ENCODE measurements around the gene KCNK15.
"Not testable (repeated sequence)": the region's sequence is repeated elsewhere in the genome, so short reads cannot be mapped to it uniquely, and the experiment has no call there.

The KCNK15 gene

DNA sequence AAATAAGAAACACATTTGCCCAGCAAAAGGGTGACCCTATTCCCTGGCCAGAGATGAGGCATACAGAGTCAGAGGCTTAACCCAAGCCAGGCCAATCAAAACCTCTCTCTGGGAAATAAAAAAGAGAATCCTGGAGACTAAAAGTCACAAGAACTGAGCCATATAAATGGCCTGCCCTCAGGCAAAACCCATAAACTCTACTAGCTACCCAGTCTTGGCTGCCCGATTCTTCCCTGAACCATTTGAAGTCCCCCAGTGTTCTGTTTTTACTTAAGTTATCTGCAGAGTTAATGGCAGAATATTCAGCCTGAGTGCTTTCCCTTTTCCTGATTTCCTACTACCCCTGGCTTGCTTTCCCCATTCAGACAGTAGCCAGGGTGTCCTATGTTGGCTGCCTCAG lies 13.9 kb downstream of the KCNK15 start:
- no peak for DNase-seq

DNA sequence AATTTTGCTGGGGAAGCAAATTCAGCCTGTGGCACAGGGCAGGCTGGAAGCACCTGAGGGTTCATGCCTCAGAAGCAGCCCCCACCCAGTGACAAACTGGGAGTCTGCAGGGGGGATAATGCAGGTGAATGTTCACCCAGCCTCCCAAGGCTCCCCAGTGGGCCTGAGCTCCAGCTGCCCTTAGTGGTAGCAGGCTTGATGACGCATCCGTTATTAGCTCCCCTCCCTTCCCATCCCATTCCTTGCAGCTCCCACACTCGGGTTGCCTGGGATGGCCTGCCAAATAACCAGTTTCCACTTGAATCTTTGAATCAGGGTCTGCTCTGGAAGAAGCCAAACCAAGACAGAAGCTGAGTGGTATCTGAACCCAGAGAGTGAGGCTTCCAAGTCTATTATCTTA lies 15.8 kb downstream of the KCNK15 start:
- DNase-seq: no peak

DNA sequence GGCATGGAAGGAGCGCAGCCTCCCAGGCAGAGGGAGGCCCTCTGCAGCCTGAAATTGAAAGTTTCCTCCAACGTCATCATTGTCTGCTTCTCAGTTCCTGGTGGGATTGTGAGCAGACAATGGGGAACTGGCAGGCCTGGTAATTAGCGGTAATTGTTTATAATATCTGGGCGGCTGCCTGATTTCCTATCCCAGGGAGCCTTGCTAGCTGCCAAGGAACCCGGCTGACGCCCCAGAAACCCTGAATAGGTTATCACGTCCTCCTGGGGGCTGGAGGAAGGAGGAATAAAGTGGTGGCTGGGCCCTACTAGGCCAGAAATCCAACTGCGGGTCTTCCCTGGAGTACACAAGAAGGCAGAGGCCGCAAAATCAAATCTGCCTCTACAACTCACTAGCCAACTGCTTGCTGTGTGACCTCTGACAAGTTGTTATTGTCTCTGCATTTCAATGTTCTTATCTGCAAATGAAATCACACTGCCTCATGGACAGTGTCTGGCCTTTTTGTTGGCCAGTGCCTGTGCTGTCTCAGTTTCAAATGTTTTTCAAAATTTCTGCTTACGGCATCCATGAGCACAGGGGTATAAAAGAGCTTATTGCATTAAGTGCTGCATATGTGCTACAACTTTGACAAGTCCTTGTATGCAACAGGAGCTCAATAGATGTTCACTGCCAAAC lies 16.9 kb downstream of the KCNK15 start:
- DNase-seq: no peak

DNA sequence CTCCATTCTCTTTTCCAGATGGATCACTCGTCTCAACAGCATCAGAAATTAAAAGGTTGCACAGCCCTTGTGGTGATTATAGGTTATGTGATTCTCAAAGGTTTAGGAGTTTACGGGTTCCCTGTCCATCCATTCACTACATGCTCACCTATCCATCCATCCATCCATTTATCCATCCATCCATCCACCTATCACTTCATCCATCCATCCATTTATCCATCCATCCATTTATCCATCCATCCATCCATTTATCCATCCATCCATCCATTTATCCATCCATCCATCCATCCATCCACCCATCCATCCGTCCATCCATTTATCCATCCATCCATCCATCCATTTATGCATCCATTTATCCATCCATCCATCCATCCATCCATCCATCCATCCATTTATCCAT lies 18.1 kb downstream of the KCNK15 start:
- DNase-seq: not testable (repeated sequence)

DNA sequence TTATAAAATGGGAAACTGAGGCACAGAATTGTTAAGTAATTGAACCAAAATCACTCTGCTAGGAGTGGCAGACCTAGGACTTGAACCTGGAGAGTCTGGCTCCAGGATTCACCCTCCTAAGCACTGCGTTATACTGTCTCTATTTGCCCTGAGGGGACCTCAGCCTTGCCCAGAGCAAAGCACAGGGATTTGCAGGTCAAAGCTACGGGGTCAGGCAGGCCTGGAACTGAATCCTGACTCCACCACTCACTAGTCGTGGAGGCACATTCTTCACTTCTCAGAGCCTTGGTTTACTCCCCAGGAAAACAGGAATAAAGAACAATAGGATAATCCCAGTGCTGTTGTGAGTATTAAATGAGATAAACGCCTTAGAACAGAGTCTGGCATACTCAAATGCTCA lies 19.4 kb downstream of the KCNK15 start:
- no peak for DNase-seq

DNA sequence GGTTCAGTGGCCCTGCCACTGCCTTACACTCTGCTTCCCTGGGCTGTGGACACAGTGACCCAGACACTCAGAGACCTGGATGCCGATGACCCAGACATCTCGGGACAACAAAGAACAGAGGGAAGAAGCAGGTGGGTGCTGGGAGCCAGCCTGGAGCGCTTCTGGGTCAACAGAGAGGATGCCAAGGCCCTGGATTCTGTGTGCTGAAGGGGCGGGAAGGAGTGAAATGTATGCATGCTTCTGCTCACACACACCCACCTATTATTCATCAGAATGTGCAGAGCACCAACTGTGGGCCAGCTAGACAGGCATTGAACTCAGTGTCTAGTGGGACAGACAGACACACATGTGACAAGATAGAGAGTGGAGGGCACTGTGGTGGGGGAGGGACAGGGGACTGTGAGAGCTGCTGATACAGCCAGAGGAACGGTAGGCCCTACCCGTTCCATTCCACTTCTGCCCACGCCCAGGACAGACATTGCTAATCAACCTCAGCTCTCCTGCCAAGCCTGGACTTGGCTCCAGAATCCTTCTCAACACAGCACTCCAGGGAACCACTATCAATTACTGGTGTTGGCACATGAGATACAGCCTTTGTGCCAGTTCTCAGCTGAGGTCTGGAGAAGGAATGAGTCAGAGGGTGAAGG lies 20.2 kb downstream of the KCNK15 start:
- no peak for DNase-seq

DNA sequence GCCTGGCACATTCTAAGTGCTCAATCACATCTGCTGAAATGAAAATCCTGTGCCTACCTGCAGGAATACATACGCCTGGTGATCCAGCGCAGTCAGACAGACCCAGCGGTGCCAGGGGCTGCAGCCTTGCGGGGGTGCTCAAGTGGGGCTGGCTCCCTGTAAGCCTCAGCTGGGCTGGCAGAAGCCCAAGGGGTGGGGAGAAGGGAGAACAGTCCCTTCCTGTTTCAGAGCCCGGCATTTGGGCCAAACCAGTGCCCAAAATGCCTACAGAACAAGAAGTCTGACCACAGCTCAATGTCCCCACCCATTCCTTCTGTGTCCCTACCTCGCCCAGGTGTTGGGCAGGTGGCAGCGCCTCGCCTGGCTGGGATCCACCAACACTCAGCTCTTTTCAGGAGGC lies 22.6 kb downstream of the KCNK15 start:
- no peak for DNase-seq

DNA sequence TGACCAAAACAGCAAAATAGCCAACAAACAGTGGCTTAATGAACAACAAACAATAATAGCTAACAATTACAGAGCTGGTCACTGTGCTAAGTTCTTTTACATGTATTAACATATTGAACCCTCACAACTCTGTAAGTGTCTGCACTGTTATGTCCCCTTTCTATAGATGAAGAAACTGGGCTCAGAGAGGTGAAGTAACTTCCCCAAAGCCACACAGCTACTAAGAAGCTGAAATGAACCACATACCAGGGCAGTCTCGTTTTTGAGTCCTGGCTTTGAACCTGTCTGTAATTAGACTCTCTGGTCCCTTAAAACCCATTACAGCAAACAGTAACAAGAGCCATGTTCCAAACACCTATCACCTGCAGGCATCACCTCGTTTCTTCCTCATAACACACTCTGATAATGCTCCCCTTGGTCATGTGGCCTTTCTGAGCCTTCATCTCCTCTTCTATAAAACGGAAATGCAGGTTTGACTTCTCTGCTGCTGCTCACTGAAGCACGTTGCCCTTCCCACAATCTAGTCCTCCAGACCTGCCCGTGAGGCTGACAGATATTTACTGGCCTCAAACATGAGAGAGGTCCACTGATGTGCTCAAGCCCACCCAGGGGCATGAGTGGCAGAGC lies 23.3 kb downstream of the KCNK15 start:
- no peak for DNase-seq

DNA sequence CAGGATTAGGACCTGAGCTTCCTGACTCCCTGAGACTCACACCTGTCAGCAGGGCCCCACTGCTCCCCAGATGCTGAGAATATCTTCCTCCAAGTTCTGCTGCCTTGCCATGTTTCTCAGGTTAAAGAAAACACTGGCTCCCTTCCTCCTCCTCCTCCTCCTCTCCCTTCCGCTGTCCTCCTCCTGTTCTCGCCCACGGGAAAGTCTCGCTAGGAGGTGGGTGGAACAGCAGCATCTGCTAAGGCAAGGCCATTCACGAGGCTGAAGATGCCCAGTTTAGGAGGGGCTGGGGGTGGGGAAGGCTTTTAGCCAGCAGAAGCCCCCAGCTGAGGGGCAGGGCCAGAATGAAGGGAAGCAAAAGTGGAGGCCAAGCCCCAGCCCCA lies 23.8 kb downstream of the KCNK15 start:
- DNase-seq: no peak

DNA sequence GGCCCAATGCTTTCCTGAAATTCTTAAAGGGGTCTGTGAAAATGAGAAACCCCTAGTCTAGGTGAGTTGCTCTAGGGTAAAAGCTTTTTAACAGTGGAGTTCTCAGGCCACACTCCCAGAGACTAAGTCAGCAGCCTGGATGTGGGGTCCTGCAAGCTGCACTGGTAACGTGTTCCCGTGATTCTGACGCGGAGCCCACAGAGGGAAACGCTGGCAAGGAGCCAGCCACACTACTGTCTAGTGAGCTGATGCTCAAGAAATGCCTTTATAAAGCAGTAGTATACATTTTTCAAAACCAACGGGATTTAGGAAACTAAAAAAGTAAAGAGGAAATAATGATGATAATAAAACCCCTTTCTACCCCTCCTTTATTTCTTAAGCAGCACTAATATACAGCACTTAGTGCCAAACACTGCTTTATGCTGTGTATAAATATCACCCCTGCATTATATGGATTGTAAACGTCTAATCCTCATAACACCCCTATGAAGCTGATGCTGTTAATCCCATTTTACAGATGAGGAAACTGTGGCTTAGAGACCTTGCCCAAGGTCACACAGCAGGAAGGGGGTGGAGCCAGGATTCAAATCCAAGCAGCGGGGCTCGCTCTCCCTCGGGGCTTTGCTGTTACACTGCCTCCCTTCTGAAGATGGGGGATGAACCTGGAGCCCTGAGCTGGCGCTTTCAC lies 25.0 kb downstream of the KCNK15 start:
- no peak for DNase-seq

DNA sequence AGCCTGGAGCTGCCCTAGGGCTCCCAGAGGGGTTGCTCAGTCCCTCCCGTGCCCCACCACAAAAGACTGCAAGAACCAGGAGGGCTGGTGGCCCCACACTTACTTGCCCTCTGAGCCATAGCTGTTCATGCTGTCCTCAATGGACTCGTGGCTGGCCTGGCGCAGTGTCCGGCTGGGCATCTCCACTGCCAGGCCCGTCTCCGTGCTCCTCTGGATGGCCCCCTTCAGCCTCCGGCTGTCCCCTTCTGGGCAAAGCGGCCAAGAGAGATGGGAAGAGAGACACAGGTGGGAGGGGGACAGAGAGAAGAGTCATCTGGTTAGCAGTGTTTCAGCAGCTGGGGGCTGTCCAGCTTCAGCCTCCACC lies 25.5 kb downstream of the KCNK15 start:
- DNase-seq: no peak

DNA sequence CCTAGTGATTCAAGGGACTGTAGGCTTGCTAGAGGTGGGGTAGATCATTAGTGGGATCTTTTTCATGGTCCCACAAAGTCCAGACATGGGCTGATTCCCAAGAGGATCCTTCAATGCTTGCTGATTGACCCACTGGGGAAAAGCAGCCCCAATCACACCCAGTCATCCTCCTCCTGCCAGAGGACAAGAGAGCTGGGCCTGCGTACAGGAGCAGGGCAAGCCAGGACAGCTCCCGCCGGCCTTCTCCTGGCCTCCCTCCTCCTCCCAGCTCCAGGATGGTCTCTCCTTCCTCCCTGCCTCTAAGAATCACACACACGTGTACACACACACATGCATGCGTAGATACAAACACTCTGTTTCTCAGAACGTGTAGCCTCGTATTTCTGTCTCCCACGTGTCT lies 27.0 kb downstream of the KCNK15 start:
- DNase-seq: no peak

DNA sequence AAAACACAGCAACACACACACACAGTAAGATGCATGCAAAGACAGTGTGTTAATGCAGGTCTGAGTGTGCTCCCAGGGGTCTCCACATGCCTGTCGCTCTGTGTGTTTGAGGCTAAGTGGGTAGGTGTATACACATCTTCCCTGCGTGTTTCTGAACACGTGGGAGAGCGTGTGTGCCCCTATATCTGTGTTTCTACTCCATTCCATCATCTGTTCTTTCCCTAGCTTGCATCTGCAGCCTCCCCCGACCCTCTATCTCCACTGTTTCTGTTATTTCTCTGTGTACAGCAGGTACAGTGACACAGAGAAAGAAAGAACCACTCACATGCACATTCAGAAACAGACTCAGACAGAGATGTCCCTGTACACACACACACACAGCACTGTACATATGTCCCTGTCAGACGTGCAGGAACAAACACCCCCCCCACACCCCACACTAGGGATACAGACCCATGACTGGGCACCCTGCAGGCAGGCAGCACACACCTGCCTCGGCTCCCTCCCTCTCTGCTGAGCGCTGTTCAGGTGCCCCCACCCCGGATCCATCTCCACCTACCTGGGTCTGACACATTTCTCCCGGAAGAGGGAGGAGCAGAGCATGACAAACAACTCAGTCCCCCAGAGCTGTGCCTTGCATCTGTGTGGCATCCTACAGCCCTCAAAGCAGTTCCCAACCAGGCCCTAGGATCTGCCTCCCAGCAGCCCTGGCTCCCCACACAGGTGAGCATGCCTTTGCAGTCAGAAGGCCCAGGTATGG lies 27.6 kb downstream of the KCNK15 start:
- no peak for DNase-seq

DNA sequence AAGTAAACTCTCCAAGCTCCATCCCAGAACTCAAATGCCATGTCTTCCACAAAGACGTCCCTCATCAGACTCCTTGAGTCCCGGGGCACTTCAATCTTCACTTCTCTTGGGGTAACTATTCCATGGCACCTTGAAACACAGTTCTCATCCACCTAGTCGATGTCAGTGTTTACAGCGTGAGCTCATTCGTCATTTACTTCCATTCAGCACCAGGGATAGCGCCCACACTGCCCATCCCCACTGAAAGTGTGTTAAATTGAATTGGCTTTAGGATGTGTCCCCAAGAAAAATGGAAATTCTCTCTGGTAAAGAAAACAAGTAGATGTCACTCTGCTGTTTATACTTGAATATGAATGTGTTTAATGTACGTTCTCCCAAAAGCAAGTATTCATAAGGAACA lies 31.3 kb downstream of the KCNK15 start:
- DNase-seq: no peak

DNA sequence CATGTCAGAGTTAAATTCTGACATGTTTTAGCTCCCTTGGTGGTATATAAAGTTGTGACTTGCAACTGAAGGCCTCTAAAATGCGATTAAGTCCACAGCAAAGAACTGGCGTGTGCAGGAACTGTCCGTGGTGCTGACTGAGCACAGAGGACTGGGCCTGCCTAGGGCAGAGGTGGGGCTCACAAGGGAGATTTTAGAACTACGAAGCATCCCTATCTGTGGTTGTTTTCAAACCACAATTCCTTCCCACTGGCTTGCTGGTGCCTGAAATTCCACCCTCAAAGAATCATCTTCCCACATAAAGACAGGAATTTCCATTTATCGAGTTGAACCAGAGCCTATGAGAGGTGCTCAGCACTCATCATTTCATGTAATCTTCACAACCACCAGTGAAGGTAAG lies 34.6 kb downstream of the KCNK15 start:
- no peak for DNase-seq

DNA sequence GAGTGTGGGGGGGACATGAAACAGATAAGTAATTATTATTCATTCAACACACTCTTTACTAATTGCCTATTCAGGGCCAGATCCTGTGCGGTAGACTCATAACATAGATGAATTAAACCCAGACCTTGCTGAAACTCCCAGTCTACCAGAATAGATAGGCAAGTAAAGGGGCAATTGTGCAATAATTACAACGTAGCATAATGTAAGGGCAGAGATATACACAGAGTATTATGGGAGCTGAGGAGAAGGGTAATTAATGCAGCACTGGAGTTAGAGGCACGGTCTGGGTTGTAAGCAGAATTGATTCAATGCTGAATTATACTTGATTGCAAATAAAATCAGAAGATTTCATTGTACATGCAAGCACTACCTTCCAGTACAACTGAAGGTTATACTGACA lies 35.5 kb downstream of the KCNK15 start:
- DNase-seq: no peak

DNA sequence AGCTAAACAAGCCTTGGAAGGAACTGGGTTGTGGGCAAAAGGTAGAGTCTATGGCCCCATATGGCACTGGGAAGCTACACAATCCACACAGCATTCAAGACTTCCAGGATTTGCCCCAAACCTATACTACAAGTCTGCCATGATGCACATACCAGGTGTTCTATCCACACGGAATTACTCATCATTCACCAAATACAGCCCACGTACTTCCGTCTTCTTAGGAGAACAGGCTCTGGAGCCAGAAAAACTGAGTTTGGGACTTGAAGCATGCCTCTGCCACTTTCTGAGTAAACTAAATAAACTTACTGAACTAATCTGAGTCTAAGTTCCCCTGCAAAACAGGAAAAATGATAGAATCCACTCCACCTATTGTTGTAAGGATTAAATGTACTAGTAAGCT lies 36.1 kb downstream of the KCNK15 start:
- no peak for DNase-seq

DNA sequence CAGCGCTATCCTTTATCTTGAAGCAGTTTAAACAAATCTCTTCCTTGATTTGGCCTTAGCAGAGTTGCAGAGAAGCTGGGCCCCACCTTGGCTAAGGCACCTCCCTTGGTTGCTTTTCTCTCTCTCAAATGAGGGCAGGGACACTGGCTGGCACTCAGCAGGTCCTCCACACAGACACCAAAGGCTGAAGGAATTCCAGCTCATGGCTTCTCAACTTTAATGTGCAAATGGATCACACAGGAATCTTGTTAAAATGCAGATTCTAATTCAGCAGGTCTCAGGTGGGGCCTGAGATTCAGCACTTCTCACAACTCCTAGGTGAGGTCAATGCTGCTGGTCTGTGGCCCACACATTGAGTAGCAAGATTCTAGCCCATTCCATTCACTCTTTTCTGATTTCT lies 39.0 kb downstream of the KCNK15 start:
- no peak for DNase-seq

DNA sequence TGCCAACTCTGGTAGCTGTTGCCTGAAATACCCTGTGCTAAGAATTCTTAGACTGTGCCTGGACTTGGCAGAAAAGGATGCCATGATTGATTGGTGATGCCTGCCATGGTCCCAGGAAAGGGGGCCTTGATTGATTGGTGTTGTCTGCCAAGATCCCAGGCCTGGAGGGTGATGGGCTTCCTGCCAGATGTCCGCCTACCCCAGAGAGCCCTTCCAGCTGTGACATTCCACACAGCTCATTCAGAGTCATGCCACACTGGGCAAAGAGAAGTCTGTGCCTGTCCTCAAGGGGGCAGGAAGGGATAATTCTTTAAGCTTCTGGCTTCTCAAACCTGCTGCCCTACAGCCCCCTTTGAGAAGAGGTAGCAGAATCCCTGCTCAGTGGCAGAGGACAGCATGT lies 40.1 kb downstream of the KCNK15 start:
- no peak for DNase-seq

DNA sequence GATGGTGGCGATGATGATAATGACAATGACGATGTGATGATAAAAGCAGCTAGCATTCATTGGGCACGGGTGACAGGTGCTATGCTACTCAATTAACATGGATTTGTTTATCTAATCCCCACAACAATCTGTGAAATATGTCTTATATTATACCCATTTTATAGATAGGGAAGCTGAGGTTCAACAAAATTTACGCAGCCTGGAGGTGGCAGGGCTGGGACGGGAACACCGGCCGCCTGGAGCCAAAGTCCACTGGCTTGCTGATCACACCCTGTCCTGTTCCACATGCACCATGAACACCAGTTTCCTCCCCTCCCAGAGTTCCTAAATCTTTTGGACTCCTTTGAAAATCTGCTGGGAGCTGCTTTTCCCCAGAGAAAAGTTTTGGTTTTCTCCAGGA lies 41.6 kb downstream of the KCNK15 start:
- no peak for DNase-seq

DNA sequence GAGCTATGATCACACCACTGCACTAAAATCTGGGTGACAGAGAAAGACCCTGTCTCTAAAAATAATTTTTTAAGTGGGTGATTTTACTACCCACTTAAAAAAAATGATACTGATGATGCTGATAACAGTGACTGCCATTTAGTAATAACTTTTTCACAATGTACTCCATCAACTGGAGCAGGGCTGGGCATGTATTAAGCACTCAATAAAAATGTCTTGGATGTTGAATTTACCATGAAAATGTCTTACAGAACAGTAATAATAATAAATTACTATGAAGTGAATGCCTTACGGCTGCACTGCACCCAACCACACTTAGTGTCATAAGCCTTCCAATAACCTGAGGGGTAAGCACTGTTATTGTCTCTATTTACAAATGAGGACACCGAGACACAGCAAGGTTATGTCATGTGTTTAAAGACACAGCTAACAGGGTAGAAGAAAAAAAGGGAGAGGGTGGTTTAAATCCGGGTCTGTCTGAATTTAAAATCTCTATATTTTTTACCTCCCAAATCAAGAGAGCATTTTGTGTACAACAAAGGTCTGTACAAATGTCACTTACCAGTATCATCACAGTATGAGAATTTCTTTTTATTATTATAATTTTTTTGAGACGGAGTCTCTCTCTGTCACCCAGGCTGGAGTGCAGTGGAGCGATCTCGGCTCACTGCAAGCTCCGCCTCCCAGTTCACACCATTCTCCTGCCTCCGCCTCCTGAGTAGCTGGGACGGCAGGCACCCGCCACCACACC lies 43.2 kb downstream of the KCNK15 start:
- no peak for DNase-seq

DNA sequence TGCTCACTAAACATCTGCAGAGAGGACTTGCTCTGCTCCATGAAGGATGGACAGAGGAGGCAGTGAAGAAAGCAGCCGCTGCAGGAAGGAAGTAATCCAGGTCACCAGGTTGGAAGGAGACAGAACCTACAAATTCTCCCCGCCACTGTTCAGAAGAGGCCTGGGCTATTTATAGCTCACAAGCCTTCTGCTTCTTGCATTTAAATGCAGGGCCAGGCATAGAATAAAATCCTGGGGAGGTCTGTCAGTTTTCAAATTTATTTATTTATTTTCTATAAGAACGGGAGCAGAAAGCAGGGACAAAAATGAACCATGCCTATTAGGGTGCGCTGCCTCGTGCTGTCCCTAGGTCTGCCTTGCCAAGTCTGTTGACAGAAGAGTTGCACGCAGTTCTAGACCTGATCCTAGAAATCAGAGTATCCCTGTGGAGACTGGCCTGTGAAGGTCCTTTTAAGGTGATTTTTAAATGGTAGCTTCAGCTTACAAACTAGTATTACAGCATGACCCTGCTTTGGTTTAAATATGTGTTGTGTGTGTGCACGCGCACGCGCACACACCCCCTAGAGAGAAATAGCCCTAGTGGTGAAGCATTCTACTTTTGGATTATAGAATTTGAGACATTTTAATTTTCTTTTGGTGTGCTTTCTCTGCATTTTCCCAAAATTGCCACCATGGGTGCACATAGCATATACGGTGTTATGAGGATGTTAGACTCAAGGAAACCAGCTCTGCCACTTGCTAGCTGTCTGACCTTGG lies 45.2 kb downstream of the KCNK15 start:
- no peak for DNase-seq
